H1 (cell line): ENCODE data around the gene POC1B. TPM values are rescaled to one million over a fixed set of nuclear protein-coding genes. Genes with fewer than 3 reads are reported as not detected.

ENCODE experiments used
- BRCA1 ChIP-seq: IDR thresholded peaks from 2 replicates; pipeline ENCODE4 v1.6.1; 2012; ENCODE audit warnings: low read depth, low read length, improper control_type of control experiment
- POU5F1 ChIP-seq: IDR thresholded peaks from 2 replicates; pipeline ENCODE4 v1.6.1; 2011; ENCODE audit warnings: low read depth, mild to moderate bottlenecking, low read length, moderate library complexity
- ZNF274 ChIP-seq: IDR thresholded peaks from 2 replicates; pipeline ENCODE4 v1.7.0; 2012; ENCODE audit warnings: low read length, borderline replicate concordance; ENCODE audit errors: extremely low read depth
- polyA plus RNA-seq, 7 experiments: library from polyadenylated mRNA; depleted of rRNA in 3 of 7; stranded (reverse) in 5 of 7; unstranded in 2 of 7; fragments of >200 nt in 5 of 7; fragments of 200-250 nt in 2 of 7; gene quantifications; 1 replicate in 5 of 7; 2 replicates in 1 of 7; 4 replicates in 1 of 7; pipeline versions ENCODE4 v1.2.1 to v1.2.3, GENCODE V29; 2011 to 2013; ENCODE audit warnings: missing spikeins in 2 of 7, mixed read lengths in 2 of 7
- total RNA-seq: library from RNA; stranded (reverse); fragmentation: NEBNext Ultra II Directional; extraction: Animal tissue kit (Norgen Biotek cat#: 25700); gene quantifications from 2 replicates; pipeline ENCODE4 v1.2.1, GENCODE V29; 2021

The POC1B gene
- total and polyA plus RNA-seq, 2 of the 8 experiments (the other 6 are each of a cell fraction or from before 2014, with no cell fraction given): 7.5 to 16.3 TPM

- TF ChIP-seq BRCA1 (no peak), ZNF274 (no peak), POU5F1 (no peak)
- TF ChIP-seq, all 59 proteins: peak for 0
Measured at GRCh38 chr12:89523393-89523792, 2.5 kb downstream of the POC1B start (continued).
